CD14-positive monocyte (primary cell): ENCODE measurements around the gene PLOD3. TPM values are rescaled to one million over a fixed set of nuclear protein-coding genes. Genes with fewer than 3 reads are reported as not detected.

Experiments
- DNase-seq, 3 donors: peaks; one replicate each; pipeline ENCODE4 v3.0.0-alpha.2; 2011 to 2022
- H2AFZ ChIP-seq: 2 replicates; pipeline ENCODE4 v1.6.0; 2012; ENCODE audit warnings: mild to moderate bottlenecking, low read depth, low read length, inconsistent platforms; ENCODE audit not compliant: insufficient read depth, poor library complexity, severe bottlenecking
- H3K27ac ChIP-seq, 2 donors: 1 replicate in 1 of 2; 2 replicates in 1 of 2; pipeline ENCODE4 v1.5.1; 2012 to 2013; ENCODE audit warnings: low read length in 2 of 2, control low read depth in 1 of 2, inconsistent platforms in 1 of 2, low read depth in 1 of 2, mild to moderate bottlenecking in 1 of 2
- H3K27me3 ChIP-seq, 2 donors: one replicate each; pipeline versions ENCODE4 v1.6.0 to v1.6.1; 2011 to 2013; ENCODE audit warnings: low read length in 2 of 2; ENCODE audit not compliant: control insufficient read depth in 2 of 2, insufficient read depth in 2 of 2
- H3K36me3 ChIP-seq, 2 donors: replicated peaks in 1 of 2; 1 replicate in 1 of 2; 2 replicates in 1 of 2; pipeline versions ENCODE4 v1.5.1 to v1.6.1; 2012 to 2013; ENCODE audit warnings: low read length in 2 of 2, control low read depth in 1 of 2, inconsistent platforms in 1 of 2, mild to moderate bottlenecking in 1 of 2; ENCODE audit not compliant: insufficient read depth in 2 of 2, control insufficient read depth in 1 of 2
- H3K4me1 ChIP-seq, 2 donors: 1 replicate in 1 of 2; 2 replicates in 1 of 2; pipeline versions ENCODE4 v1.5.1 to v1.6.1; 2012 to 2013; ENCODE audit warnings: low read length in 2 of 2, control low read depth in 1 of 2, inconsistent platforms in 1 of 2, mild to moderate bottlenecking in 1 of 2, moderate library complexity in 1 of 2; ENCODE audit not compliant: insufficient read depth in 2 of 2, control insufficient read depth in 1 of 2
- H3K4me2 ChIP-seq: replicated peaks from 2 replicates; pipeline ENCODE3; 2012; ENCODE audit warnings: low read length, moderate library complexity, mild to moderate bottlenecking; ENCODE audit not compliant: poor library complexity, severe bottlenecking; ENCODE audit errors: extremely low read depth
- H3K4me3 ChIP-seq, 3 experiments: fragments of 200-600 bp in 1 of 3; sonication (generic) in 1 of 3; replicated peaks in 1 of 3; 1 replicate in 2 of 3; 2 replicates in 1 of 3; pipeline ENCODE4 v1.5.1; 2011 to 2013; ENCODE audit warnings: low read length in 3 of 3, mild to moderate bottlenecking in 3 of 3, control low read depth in 2 of 3, low read depth in 2 of 3, inconsistent platforms in 1 of 3, moderate library complexity in 1 of 3
- H3K79me2 ChIP-seq: 2 replicates; pipeline ENCODE4 v1.6.0; 2012; ENCODE audit warnings: mild to moderate bottlenecking, control low read depth, inconsistent platforms, low read length, moderate library complexity; ENCODE audit not compliant: insufficient read depth
- H3K9ac ChIP-seq: 2 replicates; pipeline ENCODE4 v1.6.0; 2017; ENCODE audit warnings: low read length, mild to moderate bottlenecking; ENCODE audit not compliant: insufficient read depth, poor library complexity, severe bottlenecking
- H3K9me3 ChIP-seq, 2 donors: replicated peaks in 1 of 2; 1 replicate in 1 of 2; 2 replicates in 1 of 2; pipeline versions ENCODE4 v1.5.1 to v1.6.1; 2012 to 2013; ENCODE audit warnings: low read length in 2 of 2, control low read depth in 1 of 2; ENCODE audit not compliant: control insufficient read depth in 1 of 2, insufficient read depth in 1 of 2
- H4K20me1 ChIP-seq: 2 replicates; pipeline ENCODE4 v1.6.0; 2012; ENCODE audit warnings: mild to moderate bottlenecking, low read length, control low read depth, moderate library complexity; ENCODE audit not compliant: insufficient read depth
- H3K27ac Mint-ChIP-seq, 7 donors: one replicate each; pipeline ENCODE4 v1.8.0; 2020; ENCODE audit warnings: mild to moderate bottlenecking in 7 of 7, mixed read lengths in 7 of 7, moderate library complexity in 6 of 7, inconsistent platforms in 2 of 7
- H3K27me3 Mint-ChIP-seq, 3 donors: one replicate each; pipeline ENCODE4 v1.8.0; 2021 to 2022; ENCODE audit warnings: low read depth in 3 of 3, mild to moderate bottlenecking in 3 of 3, mixed read lengths in 3 of 3, moderate library complexity in 3 of 3, inconsistent platforms in 1 of 3
- H3K36me3 Mint-ChIP-seq, 2 donors: one replicate each; pipeline ENCODE4 v1.8.0; 2020; ENCODE audit warnings: mixed read lengths in 2 of 2, inconsistent platforms in 1 of 2, mild to moderate bottlenecking in 1 of 2
- H3K4me1 Mint-ChIP-seq: one replicate; pipeline ENCODE4 v1.8.0; 2020; ENCODE audit warnings: mild to moderate bottlenecking, mixed read lengths
- H3K4me3 Mint-ChIP-seq, 2 donors: one replicate each; pipeline ENCODE4 v1.8.0; 2020; ENCODE audit warnings: mild to moderate bottlenecking in 2 of 2, mixed read lengths in 2 of 2, moderate library complexity in 1 of 2
- H3K9me3 Mint-ChIP-seq, 7 donors: one replicate each; pipeline ENCODE4 v1.8.0; 2020 to 2022; ENCODE audit warnings: mixed read lengths in 7 of 7, mild to moderate bottlenecking in 6 of 7, moderate library complexity in 6 of 7, inconsistent platforms in 2 of 7
- WGBS: methylation state at CpG from one replicate; pipeline ENCODE4 v1.1.5; 2013; ENCODE audit warnings: missing lambda C conversion rate; ENCODE audit not compliant: insufficient coverage; 5-methylcytosine and 5-hydroxymethylcytosine counted together
- intact Hi-C, 2 donors: fragments of 100-400 bp; cut with micrococcal nuclease; formaldehyde crosslinking; loops; one replicate each; pipeline versions ENCODE4 v1.15.0 to v1.15.1; 2023
- polyA plus RNA-seq, 3 donors: library from polyadenylated mRNA; depleted of rRNA in 1 of 3; unstranded in 2 of 3; stranded (reverse) in 1 of 3; fragments of 300-500 nt in 2 of 3; fragments of >200 nt in 1 of 3; fragmentation: Illumina TruSeq in 2 of 3; gene quantifications; 1 replicate in 2 of 3; 2 replicates in 1 of 3; pipeline ENCODE4 v1.2.3, GENCODE V29; 2012 to 2021
- TF ChIP-seq, protein P1 (sequence below): fragments of 200-600 bp; IDR thresholded peaks from one replicate; pipeline ENCODE4 v1.8.0; 2022; ENCODE audit warnings: antibody characterized with exemption, mild to moderate bottlenecking

Gene PLOD3
- polyA plus RNA-seq, 3 donors: 26.9 to 70.1 (median 28.1) TPM

GRCh38 chr7:101251871-101252659, 34.7 kb upstream of the PLOD3 start:
- peak overlapping the region; percentile 89 for H2AFZ ChIP-seq
- peak overlapping the region; percentile 97 to 98 for H3K4me3 Mint-ChIP-seq
- H3K79me2 ChIP-seq: peaks cover 48% of the 10 kb centered on the region
- H3K4me2 ChIP-seq: peak overlapping the region; percentile 78
- peaks cover 36% of the 10 kb centered on the region for H4K20me1 ChIP-seq
- peaks cover 5 to 23% of the 10 kb centered on the region in 2 donors for H3K36me3 ChIP-seq
- 1% methylated on average over 47 of the region's 55 CpGs for WGBS
- H3K27me3 Mint-ChIP-seq: peaks cover 0 to 10% (median 5%) of the 10 kb centered on the region in 3 donors
- no peaks in the 10 kb centered on the region for H3K27me3 ChIP-seq
- DNase-seq: peak; percentile 96
- H3K4me1 Mint-ChIP-seq: peaks cover 26% of the 10 kb centered on the region
- H3K36me3 Mint-ChIP-seq: peaks cover 13 to 27% of the 10 kb centered on the region in 2 donors
- no peaks in the 10 kb centered on the region for H3K9me3 Mint-ChIP-seq
- peak overlapping the region; percentile 82 to 92 for H3K27ac ChIP-seq
- peak overlapping the region; percentile 92 to 99 (median 96) for H3K27ac Mint-ChIP-seq
- intact Hi-C loops: loop anchor here in 1 of 2 donors (10.0 kb wide), 1 partner anchor 167 kb away; the partner anchor contains the start of gene TRIM56
- no peaks in the 10 kb centered on the region for H3K9me3 ChIP-seq
- peak overlapping the region; percentile 86 for H3K9ac ChIP-seq
- H3K4me3 ChIP-seq: peak overlapping the region; percentile 89 to 99 (median 95)
- H3K4me1 ChIP-seq: peaks cover 20 to 25% of the 10 kb centered on the region in 2 donors
- TF ChIP-seq, protein P1, sequence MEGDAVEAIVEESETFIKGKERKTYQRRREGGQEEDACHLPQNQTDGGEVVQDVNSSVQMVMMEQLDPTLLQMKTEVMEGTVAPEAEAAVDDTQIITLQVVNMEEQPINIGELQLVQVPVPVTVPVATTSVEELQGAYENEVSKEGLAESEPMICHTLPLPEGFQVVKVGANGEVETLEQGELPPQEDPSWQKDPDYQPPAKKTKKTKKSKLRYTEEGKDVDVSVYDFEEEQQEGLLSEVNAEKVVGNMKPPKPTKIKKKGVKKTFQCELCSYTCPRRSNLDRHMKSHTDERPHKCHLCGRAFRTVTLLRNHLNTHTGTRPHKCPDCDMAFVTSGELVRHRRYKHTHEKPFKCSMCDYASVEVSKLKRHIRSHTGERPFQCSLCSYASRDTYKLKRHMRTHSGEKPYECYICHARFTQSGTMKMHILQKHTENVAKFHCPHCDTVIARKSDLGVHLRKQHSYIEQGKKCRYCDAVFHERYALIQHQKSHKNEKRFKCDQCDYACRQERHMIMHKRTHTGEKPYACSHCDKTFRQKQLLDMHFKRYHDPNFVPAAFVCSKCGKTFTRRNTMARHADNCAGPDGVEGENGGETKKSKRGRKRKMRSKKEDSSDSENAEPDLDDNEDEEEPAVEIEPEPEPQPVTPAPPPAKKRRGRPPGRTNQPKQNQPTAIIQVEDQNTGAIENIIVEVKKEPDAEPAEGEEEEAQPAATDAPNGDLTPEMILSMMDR: no peak

GRCh38 chr7:101250324-101250723, 32.9 kb upstream of the PLOD3 start:
- no peaks in the 10 kb centered on the region for H3K9me3 ChIP-seq
- no peak overlapping the region for H2AFZ ChIP-seq
- DNase-seq: no peak
- no peak overlapping the region for H3K4me3 ChIP-seq
- Mint-ChIP-seq H3K36me3 (peaks cover 18 to 30% of the 10 kb centered on the region in 2 donors), H3K27ac (peak overlapping the region in 2 of 7 donors; percentile 3 to 15), H3K9me3 (no peaks in the 10 kb centered on the region), H3K4me1 (peaks cover 28% of the 10 kb centered on the region), H3K27me3 (peaks cover 0 to 9% (median 5%) of the 10 kb centered on the region in 3 donors), H3K4me3 (peak overlapping the region in 1 of 2 donors; percentile 97)
- intact Hi-C loops: loop anchor here in 1 of 2 donors (10.0 kb wide), 1 partner anchor 166 kb away; the partner anchor contains the start of gene TRIM56
- H3K9ac ChIP-seq: no peak overlapping the region
- H4K20me1 ChIP-seq: peaks cover 43% of the 10 kb centered on the region
- H3K4me2 ChIP-seq: no peak overlapping the region
- peaks cover 24 to 28% of the 10 kb centered on the region in 2 donors for H3K4me1 ChIP-seq
- TF ChIP-seq, protein P1: no peak
- 92% methylated on average over 2 of the region's 3 CpGs for WGBS
- H3K27ac ChIP-seq: no peak overlapping the region
- H3K79me2 ChIP-seq: peaks cover 61% of the 10 kb centered on the region
- H3K36me3 ChIP-seq: peaks cover 5 to 23% of the 10 kb centered on the region in 2 donors
- H3K27me3 ChIP-seq: no peaks in the 10 kb centered on the region
